GM15510 (cell line): Measurements from ENCODE around the gene PRAC2.

ENCODE experiments used
- POLR2A ChIP-seq: IDR thresholded peaks from 3 replicates; pipeline ENCODE4 v1.6.1; 2011; ENCODE audit warnings: borderline replicate concordance; ENCODE audit not compliant: insufficient read length; ENCODE audit errors: extremely low read depth

The PRAC2 gene

GRCh38 chr17:48717367-48718226 lies 5.4 kb upstream of the PRAC2 start:
- TF ChIP-seq POLR2A = no peak

- no peak for TF ChIP-seq POLR2A
These were observed 4.7 kb upstream of the PRAC2 start for GRCh38 chr17:48718227-48718760.

GRCh38 chr17:48718761-48719641 lies 4.0 kb upstream of the PRAC2 start:
- no peak for TF ChIP-seq POLR2A

GRCh38 chr17:48719642-48720265 lies 3.2 kb upstream of the PRAC2 start:
- TF ChIP-seq POLR2A = no peak

- no peak for TF ChIP-seq POLR2A
These were observed 2.5 kb upstream of the PRAC2 start for GRCh38 chr17:48720266-48721008.

- TF ChIP-seq POLR2A = no peak
These were observed 2.0 kb upstream of the PRAC2 start for GRCh38 chr17:48721009-48721402.

- no peak for TF ChIP-seq POLR2A
These were observed 631 bp upstream of the PRAC2 start, which contains the start of gene PRAC1 for GRCh38 chr17:48722201-48722907. PRAC1 (minus strand) TSS chr17:48722518; CDS start chr17:48722392, 126 bp downstream.

GRCh38 chr17:48723423-48724250 lies 652 bp downstream of the PRAC2 start:
- no peak for TF ChIP-seq POLR2A

- no peak for TF ChIP-seq POLR2A
These were observed 1.4 kb downstream of the PRAC2 start for GRCh38 chr17:48724251-48725003.

GRCh38 chr17:48725004-48725287 lies 2.0 kb downstream of the PRAC2 start:
- no peak for TF ChIP-seq POLR2A

- TF ChIP-seq POLR2A = no peak
These were observed 2.5 kb downstream of the PRAC2 start for GRCh38 chr17:48725288-48726064.
